Measurements from ENCODE around the gene CPLX4.

- TF ChIP-seq TAF1 (IDR thresholded peaks at IDR 0.05; ENCODE audit: low read depth) (no peak), RAD21 (IDR thresholded peaks at IDR 0.05; ENCODE audit: low read depth) (no peak), USF1 (IDR thresholded peaks at IDR 0.05) (no peak), EGR1 (IDR thresholded peaks at IDR 0.05) (no peak), CREB1 (IDR thresholded peaks at IDR 0.05; ENCODE audit: low read depth) (no peak), FOXM1 (IDR thresholded peaks at IDR 0.05; ENCODE audit: borderline replicate concordance, low read depth) (no peak), REST (IDR thresholded peaks at IDR 0.05; ENCODE audit: low read depth) (no peak), YY1 (IDR thresholded peaks at IDR 0.05; ENCODE audit: low read depth) (no peak), CEBPB (IDR thresholded peaks at IDR 0.05) (no peak), EP300 (IDR thresholded peaks at IDR 0.05; ENCODE audit: borderline replicate concordance) (no peak)
Measured at GRCh38 chr18:59360381-59360780, 41.9 kb upstream of the CPLX4 start.
